ENCODE data around the gene PGD. TPM values are rescaled to one million over a fixed set of nuclear protein-coding genes. Genes with fewer than 3 reads are reported as not detected.

PGD gene
- polyA plus RNA-seq, 1 donor (not counting 4 experiments of a cell fraction or from before 2014, with no cell fraction given) = 104 TPM

GRCh38 chr1:10434590-10434989 is 35.7 kb downstream of the PGD start:
- Histone ChIP-seq H3K4me2 (ENCODE audit: control insufficient read depth, extremely low read depth, insufficient read depth, low read depth, low read length) (no peak overlapping the region), H3K9me3 (ENCODE audit: control insufficient read depth, low read depth, low read length) (no peaks in the 10 kb centered on the region), H3K27me3 (ENCODE audit: control insufficient read depth, extremely low read depth, insufficient read depth, low read length) (no peaks in the 10 kb centered on the region), H3K9me1 (ENCODE audit: control insufficient read depth, extremely low read depth, insufficient read depth, low read length) (no peaks in the 10 kb centered on the region), H3K4me3 (ENCODE audit: control insufficient read depth in 2 of 3, extremely low read depth in 1 of 3, insufficient read depth in 2 of 3, low read depth in 1 of 3, low read length in 3 of 3) (no peak overlapping the region), H4K20me1 (ENCODE audit: control insufficient read depth, extremely low read depth, insufficient read depth, low read length) (no peaks in the 10 kb centered on the region), H3K4me1 (ENCODE audit: control insufficient read depth, extremely low read depth, insufficient read depth, low read length) (peaks cover 12% of the 10 kb centered on the region), H2AFZ (ENCODE audit: control insufficient read depth, low read length) (no peak overlapping the region), H3K27ac (ENCODE audit: control insufficient read depth, insufficient read depth, low read length) (no peak overlapping the region), H3K79me2 (ENCODE audit: control insufficient read depth, insufficient read depth, low read length) (peaks cover 10% of the 10 kb centered on the region), H3K9ac (ENCODE audit: control insufficient read depth, extremely low read depth, insufficient read depth, low read length) (no peak overlapping the region), H3K36me3 (ENCODE audit: control insufficient read depth in 2 of 2, extremely low read depth in 1 of 2, insufficient read depth in 2 of 2, low read length in 2 of 2) (peaks cover 0 to 2% of the 10 kb centered on the region in 2 experiments)
- TF ChIP-seq CTCF (optimal IDR thresholded peaks at IDR 0.05 in 1 of 3, IDR thresholded peaks at IDR 0.05 in 1 of 3, conservative IDR thresholded peaks at IDR 0.05 in 1 of 3; ENCODE audit: extremely low read depth in 1 of 3, insufficient read depth in 2 of 3, low read length in 3 of 3) (no peak), EZH2 (IDR thresholded peaks at IDR 0.05; ENCODE audit: low read length) (no peak)
- DNase-seq (ENCODE audit: low read depth, low spot score) (no peak), FAIRE-seq (no peak)
- dilution Hi-C loops (cut with MboI; ENCODE audit: extremely low pct_ligation_motif_present, low sequenced_read_pairs) = no loop called here

GRCh38 chr1:10437052-10437451 is 38.2 kb downstream of the PGD start:
- Histone ChIP-seq H2AFZ (ENCODE audit: control insufficient read depth, low read length) (no peak overlapping the region), H3K4me2 (ENCODE audit: control insufficient read depth, extremely low read depth, insufficient read depth, low read depth, low read length) (no peak overlapping the region), H3K4me1 (ENCODE audit: control insufficient read depth, extremely low read depth, insufficient read depth, low read length) (no peaks in the 10 kb centered on the region), H3K9me1 (ENCODE audit: control insufficient read depth, extremely low read depth, insufficient read depth, low read length) (no peaks in the 10 kb centered on the region), H3K9ac (ENCODE audit: control insufficient read depth, extremely low read depth, insufficient read depth, low read length) (no peak overlapping the region), H3K79me2 (ENCODE audit: control insufficient read depth, insufficient read depth, low read length) (peaks cover 1% of the 10 kb centered on the region), H3K9me3 (ENCODE audit: control insufficient read depth, low read depth, low read length) (no peaks in the 10 kb centered on the region), H3K27me3 (ENCODE audit: control insufficient read depth, extremely low read depth, insufficient read depth, low read length) (no peaks in the 10 kb centered on the region), H4K20me1 (ENCODE audit: control insufficient read depth, extremely low read depth, insufficient read depth, low read length) (no peaks in the 10 kb centered on the region), H3K27ac (ENCODE audit: control insufficient read depth, insufficient read depth, low read length) (no peak overlapping the region), H3K4me3 (ENCODE audit: control insufficient read depth in 2 of 3, extremely low read depth in 1 of 3, insufficient read depth in 2 of 3, low read depth in 1 of 3, low read length in 3 of 3) (no peak overlapping the region), H3K36me3 (ENCODE audit: control insufficient read depth in 2 of 2, extremely low read depth in 1 of 2, insufficient read depth in 2 of 2, low read length in 2 of 2) (peaks cover 0 to 2% of the 10 kb centered on the region in 2 experiments)
- DNase-seq (ENCODE audit: low read depth, low spot score) (no peak), FAIRE-seq (no peak)
- TF ChIP-seq CTCF (optimal IDR thresholded peaks at IDR 0.05 in 1 of 3, IDR thresholded peaks at IDR 0.05 in 1 of 3, conservative IDR thresholded peaks at IDR 0.05 in 1 of 3; ENCODE audit: extremely low read depth in 1 of 3, insufficient read depth in 2 of 3, low read length in 3 of 3) (no peak), EZH2 (IDR thresholded peaks at IDR 0.05; ENCODE audit: low read length) (no peak)
- dilution Hi-C loops (cut with MboI; ENCODE audit: extremely low pct_ligation_motif_present, low sequenced_read_pairs) = no loop called here
